Mucosa of stomach (tissue), 1 donor: ENCODE data around the gene FMOD.
A peak's percentile ranks its signal among the peaks of the same experiment; 100 is the strongest.

Source experiments
- H3K27me3 ChIP-seq: one replicate; pipeline ENCODE4 v1.7.0; 2013; ENCODE audit warnings: mild to moderate bottlenecking, low read length; ENCODE audit not compliant: control insufficient read depth, insufficient read depth
- H3K36me3 ChIP-seq: one replicate; pipeline ENCODE4 v1.7.0; 2013; ENCODE audit warnings: low read length; ENCODE audit not compliant: control insufficient read depth, insufficient read depth
- H3K4me1 ChIP-seq: one replicate; pipeline ENCODE4 v1.7.0; 2013; ENCODE audit warnings: mild to moderate bottlenecking, low read length; ENCODE audit not compliant: control insufficient read depth, insufficient read depth
- H3K4me3 ChIP-seq: one replicate; pipeline ENCODE4 v1.7.0; 2013; ENCODE audit warnings: low read length
- H3K9ac ChIP-seq: one replicate; pipeline ENCODE4 v1.7.0; 2013; ENCODE audit warnings: mild to moderate bottlenecking, low read length, moderate library complexity
- H3K9me3 ChIP-seq: one replicate; pipeline ENCODE4 v1.7.0; 2013; ENCODE audit warnings: mild to moderate bottlenecking, low read length, moderate library complexity; ENCODE audit not compliant: control insufficient read depth
- donor health status: Pancreatic carcinoma.

FMOD gene

GRCh38 chr1:203351037-203351625, at the start of gene FMOD:
Gene FMOD, minus strand, starts transcription at chr1:203351122. Its CDS starts 2,852 bp downstream, at chr1:203348270.
- Histone ChIP-seq H3K4me3 (no peak within 1 kb of the TSS), H3K9ac (peak within 1 kb of the TSS; percentile 54), H3K9me3 (no peaks in the 10 kb centered on the region), H3K36me3 (no peaks in the 10 kb centered on the region), H3K27me3 (no peaks in the 10 kb centered on the region), H3K4me1 (peaks cover 14% of the 10 kb centered on the region)

GRCh38 chr1:203396595-203397194, 45.8 kb upstream of the FMOD start:
- H3K4me1 ChIP-seq = no peaks in the 10 kb centered on the region
- no peak overlapping the region for H3K9ac ChIP-seq
- H3K27me3 ChIP-seq = no peaks in the 10 kb centered on the region
- no peaks in the 10 kb centered on the region for H3K9me3 ChIP-seq
- H3K36me3 ChIP-seq = no peaks in the 10 kb centered on the region
- no peak overlapping the region for H3K4me3 ChIP-seq

- Histone ChIP-seq H3K36me3 (no peaks in the 10 kb centered on the region), H3K4me1 (no peaks in the 10 kb centered on the region), H3K9me3 (no peaks in the 10 kb centered on the region), H3K4me3 (no peak overlapping the region), H3K27me3 (no peaks in the 10 kb centered on the region), H3K9ac (no peak overlapping the region)
Observed at GRCh38 chr1:203395751-203396150, 44.8 kb upstream of the FMOD start.

- H3K36me3 ChIP-seq = no peaks in the 10 kb centered on the region
- H3K9ac ChIP-seq = no peak overlapping the region
- H3K4me1 ChIP-seq = no peaks in the 10 kb centered on the region
- H3K9me3 ChIP-seq = no peaks in the 10 kb centered on the region
- H3K27me3 ChIP-seq = no peaks in the 10 kb centered on the region
- H3K4me3 ChIP-seq = no peak overlapping the region
Observed at GRCh38 chr1:203390298-203390697, 39.4 kb upstream of the FMOD start.

GRCh38 chr1:203388683-203389082, 37.8 kb upstream of the FMOD start:
- Histone ChIP-seq H3K36me3 (no peaks in the 10 kb centered on the region), H3K27me3 (no peaks in the 10 kb centered on the region), H3K4me3 (no peak overlapping the region), H3K9ac (no peak overlapping the region), H3K9me3 (no peaks in the 10 kb centered on the region), H3K4me1 (no peaks in the 10 kb centered on the region)

GRCh38 chr1:203382026-203382425, 31.1 kb upstream of the FMOD start:
- H3K36me3 ChIP-seq = no peaks in the 10 kb centered on the region
- H3K4me3 ChIP-seq = no peak overlapping the region
- no peaks in the 10 kb centered on the region for H3K27me3 ChIP-seq

GRCh38 chr1:203381151-203381751, 30.3 kb upstream of the FMOD start:
- Histone ChIP-seq H3K4me1 (peaks cover 6% of the 10 kb centered on the region), H3K9ac (no peak overlapping the region), H3K36me3 (no peaks in the 10 kb centered on the region), H3K9me3 (no peaks in the 10 kb centered on the region), H3K4me3 (no peak overlapping the region), H3K27me3 (no peaks in the 10 kb centered on the region)

More at GRCh38 chr1:203382026-203382425, 31.1 kb upstream of the FMOD start:
- no peak overlapping the region for H3K9ac ChIP-seq
- H3K9me3 ChIP-seq = no peaks in the 10 kb centered on the region
- H3K4me1 ChIP-seq = peaks cover 6% of the 10 kb centered on the region

GRCh38 chr1:203380420-203381150, 29.7 kb upstream of the FMOD start:
- Histone ChIP-seq H3K27me3 (no peaks in the 10 kb centered on the region), H3K4me3 (no peak overlapping the region), H3K9ac (no peak overlapping the region), H3K36me3 (no peaks in the 10 kb centered on the region), H3K4me1 (peaks cover 6% of the 10 kb centered on the region), H3K9me3 (no peaks in the 10 kb centered on the region)

- no peaks in the 10 kb centered on the region for H3K27me3 ChIP-seq
- no peak overlapping the region for H3K9ac ChIP-seq
Observed at GRCh38 chr1:203379825-203380224, 28.9 kb upstream of the FMOD start.

GRCh38 chr1:203378556-203379245, 27.8 kb upstream of the FMOD start:
- no peaks in the 10 kb centered on the region for H3K27me3 ChIP-seq
- no peak overlapping the region for H3K4me3 ChIP-seq
- H3K36me3 ChIP-seq = no peaks in the 10 kb centered on the region
- H3K9ac ChIP-seq = no peak overlapping the region
- peaks cover 6% of the 10 kb centered on the region for H3K4me1 ChIP-seq
- H3K9me3 ChIP-seq = no peaks in the 10 kb centered on the region

More at GRCh38 chr1:203379825-203380224, 28.9 kb upstream of the FMOD start:
- Histone ChIP-seq H3K4me3 (no peak overlapping the region), H3K9me3 (no peaks in the 10 kb centered on the region), H3K36me3 (no peaks in the 10 kb centered on the region), H3K4me1 (peaks cover 6% of the 10 kb centered on the region)

- Histone ChIP-seq H3K36me3 (no peaks in the 10 kb centered on the region), H3K27me3 (no peaks in the 10 kb centered on the region), H3K4me3 (no peak overlapping the region), H3K9me3 (no peaks in the 10 kb centered on the region), H3K9ac (no peak overlapping the region), H3K4me1 (no peaks in the 10 kb centered on the region)
Observed at GRCh38 chr1:203373991-203374390, 23.1 kb upstream of the FMOD start.
